ENCODE results near the gene KMT2A.

- TF ChIP-seq POLR2A (IDR thresholded peaks at IDR 0.05) (no peak), CTCF (IDR thresholded peaks at IDR 0.05) (no peak)
Observed at GRCh38 chr11:118427707-118428106, 8.6 kb upstream of the KMT2A start.

All from thyroid gland (tissue), 4 donors.